ENCODE results near the gene TTYH2. TPM values are rescaled to one million over a fixed set of nuclear protein-coding genes. Genes with fewer than 3 reads are reported as not detected.
"Not testable (repeated sequence)": the region's sequence is repeated elsewhere in the genome, so short reads cannot be mapped to it uniquely, and the experiment has no call there.

The TTYH2 gene
- polyA plus RNA-seq (ENCODE audit: insufficient read length in 4 of 4), result 10 to 100 TPM; 14.4 to 19.1 (median 16.5) TPM

- DNase-seq (ENCODE audit: low read depth in 4 of 4, low spot score in 3 of 4), result peak in 3 of 4 donors; percentile 70 to 87 (median 81)
Measured at GRCh38 chr17:74212913-74213791, at the start of gene TTYH2. TSS of gene TTYH2 (plus strand) at chr17:74213571. CDS start at chr17:74213588, 17 bp downstream.

DNA sequence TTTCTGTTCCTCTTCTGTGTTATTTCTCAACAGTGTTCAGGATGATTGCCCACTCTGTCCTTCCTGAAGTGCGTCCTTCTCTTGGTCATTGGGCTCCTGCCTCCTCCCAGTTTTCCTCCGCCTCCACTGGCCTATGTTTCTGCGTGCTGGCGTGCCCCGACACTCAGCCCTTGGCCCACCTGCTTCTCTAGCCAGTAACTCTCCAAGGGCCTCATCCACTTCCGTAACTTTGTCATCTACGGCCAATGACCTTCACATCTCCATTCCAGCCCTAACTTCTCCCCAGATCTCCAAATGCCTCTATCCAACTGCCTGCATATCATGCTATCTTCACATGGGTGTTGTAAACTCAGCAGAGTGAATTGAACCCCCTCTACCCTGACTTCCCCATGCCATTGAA is 49.5 kb upstream of the TTYH2 start:
- no peak for DNase-seq (ENCODE audit: low read depth in 4 of 4, low spot score in 3 of 4)

- DNase-seq (ENCODE audit: low read depth in 4 of 4, low spot score in 3 of 4), result no peak
Measured at GRCh38 chr17:74164446-74165045, 48.8 kb upstream of the TTYH2 start.

- no peak for DNase-seq (ENCODE audit: low read depth in 4 of 4, low spot score in 3 of 4)
Measured at GRCh38 chr17:74165797-74166365, 47.5 kb upstream of the TTYH2 start.

DNA sequence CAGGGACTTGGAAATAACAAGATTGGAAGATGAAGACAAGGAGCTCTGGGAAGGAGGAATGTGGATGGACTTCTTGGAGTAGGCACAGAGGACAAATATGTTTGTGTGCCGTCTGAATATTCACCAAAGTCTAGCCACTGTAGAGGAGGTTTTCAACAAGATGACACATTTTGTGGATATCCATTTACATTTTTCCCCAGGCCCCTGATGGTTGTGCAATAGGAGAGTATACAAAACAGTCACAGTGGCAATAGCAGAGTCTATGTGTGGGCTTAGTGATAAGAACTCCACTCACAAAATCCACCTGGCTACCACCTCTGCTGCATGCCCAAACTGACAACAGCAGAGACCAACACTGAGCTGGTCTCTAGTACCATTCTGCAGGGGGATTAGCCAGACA is 42.4 kb upstream of the TTYH2 start:
- no peak for DNase-seq (ENCODE audit: low read depth in 4 of 4, low spot score in 3 of 4)

DNA sequence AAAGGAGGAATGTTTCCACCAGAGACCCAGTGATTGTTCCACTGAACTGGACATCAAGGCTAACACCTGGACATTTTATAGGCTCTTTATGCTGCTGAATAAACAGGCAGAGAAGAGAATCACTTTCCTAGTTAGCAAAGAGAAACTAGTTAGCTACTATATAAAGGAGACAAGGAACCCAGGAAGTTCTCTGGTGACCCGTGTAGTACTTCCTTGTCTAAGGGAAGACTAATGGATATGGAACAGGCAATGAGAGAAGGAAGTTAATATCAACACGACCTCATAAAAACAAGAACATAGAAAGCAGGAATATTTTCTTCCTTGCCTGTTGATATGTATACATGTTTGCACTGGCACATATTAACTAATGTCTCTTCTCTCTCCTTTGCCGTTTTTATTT is 40.7 kb upstream of the TTYH2 start:
- no peak for DNase-seq (ENCODE audit: low read depth in 4 of 4, low spot score in 3 of 4)

DNA sequence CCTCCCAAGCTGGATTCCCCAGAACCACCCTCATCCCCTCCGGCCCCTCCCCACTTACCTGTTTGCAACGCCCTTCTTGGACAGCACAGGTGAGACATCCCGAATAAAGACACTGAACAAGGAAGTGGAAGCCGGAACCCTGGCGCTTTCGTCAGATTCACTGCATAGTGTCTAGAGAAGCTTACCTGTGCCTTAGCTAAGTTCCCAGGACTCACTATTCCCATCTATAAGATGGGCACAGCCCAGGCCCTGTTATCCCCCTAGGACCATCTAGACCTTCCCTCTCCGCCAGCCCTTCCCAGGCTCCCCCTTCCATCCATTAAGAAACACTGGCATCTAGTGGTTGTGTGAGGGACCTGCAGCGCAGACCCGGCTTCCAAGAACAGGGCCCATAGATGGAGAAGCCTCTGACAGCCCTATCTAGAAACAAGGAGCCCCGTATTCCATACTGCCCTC is 36.8 kb upstream of the TTYH2 start:
- DNase-seq (ENCODE audit: low read depth in 4 of 4, low spot score in 3 of 4), result peak in 2 of 4 donors; percentile 56 to 59

DNA sequence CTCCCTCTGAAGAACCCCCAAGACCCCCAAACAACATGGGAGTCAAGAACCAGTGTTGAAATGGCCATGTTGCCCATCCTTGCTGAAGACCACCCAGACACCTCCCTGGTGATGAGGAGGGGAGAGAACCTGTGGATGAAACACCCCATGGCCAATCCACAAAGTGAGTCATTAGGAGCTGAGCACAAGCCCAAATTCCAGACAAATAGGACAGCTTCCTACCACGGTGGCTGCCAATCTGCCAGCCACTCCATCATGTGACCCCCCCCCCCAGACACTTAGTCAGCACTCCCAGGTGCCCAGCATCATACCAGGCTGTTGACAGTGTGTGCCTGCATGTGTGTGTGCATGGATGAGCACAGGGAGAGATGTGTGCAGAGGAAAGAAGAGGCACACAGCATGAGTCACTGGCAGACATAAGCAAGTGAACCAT is 36.3 kb upstream of the TTYH2 start:
- DNase-seq (ENCODE audit: low read depth in 4 of 4, low spot score in 3 of 4), result no peak

DNA sequence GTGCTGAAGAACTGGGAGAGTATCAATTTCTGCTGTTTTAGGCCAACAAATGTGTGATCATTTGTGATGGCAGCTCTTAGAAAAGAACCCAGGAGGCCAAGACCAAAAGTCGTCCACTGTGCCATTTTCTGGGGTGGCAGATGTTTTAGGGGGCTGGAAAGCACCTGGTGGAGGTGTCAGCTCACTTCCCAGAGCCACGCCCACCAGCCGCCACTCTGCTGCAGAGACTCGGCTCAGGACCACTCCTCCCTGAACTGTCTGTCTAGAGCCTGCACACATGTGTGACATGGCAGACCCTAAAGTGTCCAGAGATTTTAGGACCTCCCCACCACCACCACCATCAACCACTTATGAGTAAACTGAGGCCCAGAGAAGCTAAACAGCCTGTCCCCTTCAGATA is 33.8 kb upstream of the TTYH2 start:
- no peak for DNase-seq (ENCODE audit: low read depth in 4 of 4, low spot score in 3 of 4)

GRCh38 chr17:74180336-74180735 is 33.0 kb upstream of the TTYH2 start:
- no peak for DNase-seq (ENCODE audit: low read depth in 4 of 4, low spot score in 3 of 4)

DNA sequence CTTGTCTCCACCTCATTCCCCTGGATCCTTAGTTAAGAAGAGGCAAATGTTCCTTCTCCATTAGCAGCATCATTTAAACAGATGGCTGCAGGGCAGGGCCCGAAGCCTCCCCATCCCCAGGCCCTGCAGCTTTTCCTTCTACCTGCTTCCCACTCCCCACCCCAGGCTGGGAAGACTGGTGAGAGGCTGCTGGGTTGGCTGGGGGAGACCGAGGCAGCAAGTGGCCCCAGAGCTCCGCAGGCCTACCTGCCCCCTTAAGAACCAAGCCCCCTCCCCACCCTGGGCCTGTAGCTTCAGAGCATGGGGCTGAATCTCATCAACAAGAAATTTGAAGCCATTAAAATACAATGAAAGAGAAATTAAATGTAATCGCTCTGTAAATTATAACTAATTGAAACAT is 32.0 kb upstream of the TTYH2 start:
- no peak for DNase-seq (ENCODE audit: low read depth in 4 of 4, low spot score in 3 of 4)

GRCh38 chr17:74182041-74182723 is 31.2 kb upstream of the TTYH2 start:
- DNase-seq (ENCODE audit: low read depth in 4 of 4, low spot score in 3 of 4), result no peak

DNA sequence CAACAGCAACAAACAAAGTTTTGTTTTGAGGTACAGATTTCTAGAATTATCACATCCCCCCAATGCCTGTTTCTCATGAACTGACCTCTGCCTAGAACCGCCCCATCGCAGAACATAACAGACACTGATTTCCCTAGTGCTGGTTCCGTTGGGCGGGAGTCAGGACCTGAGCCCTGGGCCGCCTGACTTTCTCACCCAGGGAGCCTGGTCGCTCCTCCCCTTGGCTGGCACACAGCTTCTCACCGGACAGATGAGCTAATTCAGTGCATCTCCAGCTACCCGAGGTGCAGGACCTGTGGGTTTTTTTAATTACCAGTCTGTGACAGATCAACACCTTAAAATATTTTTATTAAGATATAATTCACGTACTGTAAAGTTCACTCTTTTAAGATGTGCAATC is 30.0 kb upstream of the TTYH2 start:
- DNase-seq (ENCODE audit: low read depth in 4 of 4, low spot score in 3 of 4), result no peak

DNA sequence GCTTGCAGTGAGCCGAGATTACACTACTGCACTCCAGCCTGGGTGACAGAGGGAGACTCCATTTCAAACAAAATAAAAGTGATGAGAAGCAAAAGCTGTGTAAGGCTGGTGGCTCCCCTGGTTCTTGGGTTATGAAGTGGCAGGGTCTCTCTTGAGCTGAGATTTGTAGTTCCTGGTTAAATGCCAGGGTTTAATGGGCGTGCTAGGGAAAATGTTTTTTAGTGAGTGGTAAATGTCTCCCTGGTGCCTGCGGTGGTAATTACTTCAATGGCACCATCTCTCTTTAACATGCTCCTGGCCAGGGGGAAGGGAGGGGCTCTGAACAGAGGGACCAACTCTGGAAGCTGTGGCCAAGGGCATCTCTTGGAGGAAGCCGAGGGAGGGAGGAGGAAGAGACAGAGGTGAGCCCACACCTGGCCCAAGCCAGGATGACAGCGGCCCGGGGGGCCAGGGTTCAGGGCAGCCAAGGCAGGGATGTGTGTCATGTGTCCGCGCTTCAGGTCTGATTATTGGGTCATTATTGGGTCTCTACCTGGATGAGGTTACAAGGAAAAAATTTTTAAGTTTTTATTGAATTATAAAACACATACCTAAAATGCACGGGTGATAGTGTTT is 27.7 kb upstream of the TTYH2 start:
- no peak for DNase-seq (ENCODE audit: low read depth in 4 of 4, low spot score in 3 of 4)

GRCh38 chr17:74186498-74186897 is 26.9 kb upstream of the TTYH2 start:
- DNase-seq (ENCODE audit: low read depth in 4 of 4, low spot score in 3 of 4), result no peak

DNA sequence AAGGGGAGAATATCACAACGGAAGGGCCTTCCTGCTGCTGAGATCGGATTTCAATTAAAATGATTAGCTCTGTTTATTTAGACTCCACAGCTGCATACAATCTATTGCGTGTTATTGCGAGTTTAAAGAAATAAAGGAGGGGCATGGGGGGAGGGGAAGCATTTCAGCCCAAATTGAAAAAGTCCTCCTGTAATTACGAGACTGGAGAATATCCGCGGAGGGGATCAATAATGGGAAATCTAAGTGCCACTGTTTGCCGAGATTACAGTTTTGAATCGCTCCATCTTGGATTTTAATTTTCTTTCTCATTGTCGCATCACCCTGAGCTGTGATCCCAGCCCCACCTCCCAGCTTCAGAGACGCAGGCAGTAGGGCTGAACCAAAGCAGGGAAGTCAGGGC is 25.6 kb upstream of the TTYH2 start:
- DNase-seq (ENCODE audit: low read depth in 4 of 4, low spot score in 3 of 4), result no peak

DNA sequence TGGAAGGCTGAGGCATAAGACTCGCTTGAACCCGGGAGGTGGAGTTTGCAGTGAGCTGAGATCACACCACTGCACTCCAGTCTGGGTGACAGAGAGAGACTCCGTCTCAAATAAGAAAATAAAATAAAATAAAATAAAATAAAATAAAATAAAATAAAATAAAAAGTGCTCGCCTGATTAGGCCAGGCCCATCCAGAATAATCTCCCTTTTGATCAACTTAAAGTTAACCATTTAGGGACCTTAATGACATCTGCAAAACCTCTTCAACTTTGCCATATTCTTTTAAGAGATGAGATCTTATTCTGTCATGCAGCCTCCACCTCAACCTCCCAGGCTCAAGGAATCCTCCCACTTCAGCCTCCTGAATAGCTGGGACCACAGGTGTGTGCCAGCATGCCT is 24.7 kb upstream of the TTYH2 start:
- not testable (repeated sequence) for DNase-seq (ENCODE audit: low read depth in 4 of 4, low spot score in 3 of 4)

DNA sequence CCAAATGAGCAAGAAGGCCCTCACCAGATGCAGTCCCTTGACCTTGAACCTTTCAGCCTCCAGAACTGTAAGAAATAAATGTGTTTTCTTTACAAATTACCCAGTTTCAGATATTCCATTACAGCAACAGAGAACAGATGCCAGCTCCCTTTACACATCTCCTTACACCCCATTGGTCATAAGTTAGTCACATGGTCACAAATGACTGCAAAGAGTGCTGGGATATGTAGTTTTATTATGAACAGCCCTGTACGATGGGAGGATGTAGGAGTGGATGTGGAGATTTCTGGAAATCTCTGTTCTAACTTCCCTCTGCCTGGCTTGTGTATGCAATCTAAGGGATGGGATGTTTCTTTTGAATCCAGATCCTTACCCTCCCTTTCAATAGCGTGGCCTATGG is 23.2 kb upstream of the TTYH2 start:
- DNase-seq (ENCODE audit: low read depth in 4 of 4, low spot score in 3 of 4), result no peak

DNA sequence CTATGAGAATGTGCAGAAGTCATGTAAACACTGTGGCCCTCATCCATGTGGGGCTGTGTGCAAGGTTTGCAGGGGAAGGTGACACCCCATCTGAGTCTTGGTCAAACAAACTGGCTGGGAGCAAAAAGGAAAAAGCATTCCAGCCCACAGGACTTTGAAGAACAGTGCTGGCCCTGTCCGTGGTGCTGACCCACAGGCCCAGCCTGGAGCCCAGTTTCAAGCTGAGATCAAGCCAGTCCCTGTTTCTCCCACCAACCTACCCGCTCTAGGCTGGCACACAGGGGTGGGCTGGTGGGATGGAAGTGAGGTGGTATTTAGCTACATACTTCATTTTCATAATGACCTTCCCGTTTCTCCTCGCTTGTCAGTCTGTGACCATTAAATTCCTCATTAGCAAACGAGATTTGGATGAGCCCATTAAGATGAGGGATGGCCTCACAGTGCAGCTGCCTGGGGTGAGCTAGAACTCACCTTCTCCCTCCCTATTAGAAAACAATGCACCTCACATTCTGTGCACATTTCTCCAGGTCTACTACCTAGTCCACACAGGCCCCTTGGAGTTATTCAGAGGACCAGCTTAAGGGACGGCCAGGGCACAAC is 22.5 kb upstream of the TTYH2 start:
- no peak for DNase-seq (ENCODE audit: low read depth in 4 of 4, low spot score in 3 of 4)
